HUES64 (cell line): ENCODE results near the gene MCAT.
A peak's percentile ranks its signal among the peaks of the same experiment; 100 is the strongest.

Experiments
- H3K27ac ChIP-seq: 2 replicates; pipeline ENCODE4 v1.7.0; 2013; ENCODE audit warnings: low read depth, low read length, inconsistent platforms
- H3K27me3 ChIP-seq: 2 replicates; pipeline ENCODE4 v1.6.1; 2013; ENCODE audit warnings: mild to moderate bottlenecking, low read length; ENCODE audit not compliant: insufficient read depth
- H3K36me3 ChIP-seq: 2 replicates; pipeline ENCODE4 v1.6.1; 2013; ENCODE audit warnings: mild to moderate bottlenecking, low read length; ENCODE audit not compliant: insufficient read depth
- H3K4me1 ChIP-seq: 2 replicates; pipeline ENCODE4 v1.6.1; 2013; ENCODE audit warnings: mild to moderate bottlenecking, low read length, moderate library complexity; ENCODE audit not compliant: insufficient read depth
- H3K4me3 ChIP-seq: 2 replicates; pipeline ENCODE4 v1.5.1; 2013; ENCODE audit warnings: mild to moderate bottlenecking, low read length, moderate library complexity
- H3K9ac ChIP-seq: 2 replicates; pipeline ENCODE4 v1.6.1; 2013; ENCODE audit warnings: mild to moderate bottlenecking, low read depth, low read length
- H3K9me3 ChIP-seq: 2 replicates; pipeline ENCODE4 v1.6.1; 2013; ENCODE audit warnings: low read depth, low read length; ENCODE audit not compliant: insufficient read depth
- WGBS: fragments of 150-250, 120-280 bp; methylation state at CpG from one replicate; pipeline ENCODE4 v1.1.7; 2013; ENCODE audit warnings: missing lambda C conversion rate; 5-methylcytosine and 5-hydroxymethylcytosine counted together

Gene MCAT

DNA sequence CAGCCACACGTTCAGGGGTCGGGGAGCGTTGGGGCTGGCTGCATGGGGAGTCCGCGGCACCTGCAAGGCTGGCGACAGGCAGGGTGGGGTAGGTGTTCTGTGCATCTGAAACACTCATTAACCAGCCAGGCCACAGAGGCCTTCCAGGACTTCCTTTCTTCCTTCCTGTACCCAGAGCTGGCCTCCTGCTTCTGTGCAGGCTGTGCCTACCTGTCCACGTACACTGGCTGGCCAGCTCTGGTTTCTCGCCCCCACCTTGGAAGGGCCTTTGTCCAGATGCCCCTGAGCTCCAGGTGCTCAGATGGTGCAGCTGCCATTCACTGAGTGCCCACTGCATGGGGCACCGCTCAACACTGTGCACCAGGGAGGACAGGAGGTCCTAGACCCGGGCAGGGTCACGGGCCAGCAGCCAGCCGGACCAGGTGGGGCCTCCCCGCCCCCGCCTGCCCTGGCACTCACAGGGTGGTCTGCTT, 27.9 kb upstream of the MCAT start:
- H3K27me3 ChIP-seq: no peaks in the 10 kb centered on the region
- no peaks in the 10 kb centered on the region for H3K9me3 ChIP-seq
- no peak overlapping the region for H3K4me3 ChIP-seq
- peaks cover 87% of the 10 kb centered on the region for H3K36me3 ChIP-seq
- H3K27ac ChIP-seq: no peak overlapping the region
- no peaks in the 10 kb centered on the region for H3K4me1 ChIP-seq
- WGBS: 91% methylated on average over 14 of the region's 14 CpGs
- no peak overlapping the region for H3K9ac ChIP-seq

DNA sequence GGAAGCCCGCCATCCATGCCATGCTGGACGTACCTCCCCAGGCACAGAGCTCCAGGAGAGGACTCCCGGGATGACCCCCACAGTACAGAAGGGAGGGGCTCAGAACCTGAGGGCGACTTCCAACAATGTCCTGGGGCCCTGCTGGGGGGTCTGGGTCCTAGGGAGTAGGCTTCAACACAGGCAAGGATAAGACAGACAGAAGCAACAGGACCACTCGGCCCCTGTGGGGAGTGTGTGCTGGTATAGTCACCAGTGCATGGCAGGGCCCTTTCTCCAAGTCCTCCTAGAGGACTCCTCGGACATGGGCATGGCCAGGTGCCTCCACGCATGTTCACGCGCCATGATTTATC, 26.9 kb upstream of the MCAT start:
- H3K27me3 ChIP-seq: no peaks in the 10 kb centered on the region
- no peak overlapping the region for H3K4me3 ChIP-seq
- H3K9ac ChIP-seq: no peak overlapping the region
- no peaks in the 10 kb centered on the region for H3K4me1 ChIP-seq
- no peak overlapping the region for H3K27ac ChIP-seq
- peaks cover 78% of the 10 kb centered on the region for H3K36me3 ChIP-seq
- no peaks in the 10 kb centered on the region for H3K9me3 ChIP-seq
- 97% methylated on average over 9 of the region's 9 CpGs for WGBS

DNA sequence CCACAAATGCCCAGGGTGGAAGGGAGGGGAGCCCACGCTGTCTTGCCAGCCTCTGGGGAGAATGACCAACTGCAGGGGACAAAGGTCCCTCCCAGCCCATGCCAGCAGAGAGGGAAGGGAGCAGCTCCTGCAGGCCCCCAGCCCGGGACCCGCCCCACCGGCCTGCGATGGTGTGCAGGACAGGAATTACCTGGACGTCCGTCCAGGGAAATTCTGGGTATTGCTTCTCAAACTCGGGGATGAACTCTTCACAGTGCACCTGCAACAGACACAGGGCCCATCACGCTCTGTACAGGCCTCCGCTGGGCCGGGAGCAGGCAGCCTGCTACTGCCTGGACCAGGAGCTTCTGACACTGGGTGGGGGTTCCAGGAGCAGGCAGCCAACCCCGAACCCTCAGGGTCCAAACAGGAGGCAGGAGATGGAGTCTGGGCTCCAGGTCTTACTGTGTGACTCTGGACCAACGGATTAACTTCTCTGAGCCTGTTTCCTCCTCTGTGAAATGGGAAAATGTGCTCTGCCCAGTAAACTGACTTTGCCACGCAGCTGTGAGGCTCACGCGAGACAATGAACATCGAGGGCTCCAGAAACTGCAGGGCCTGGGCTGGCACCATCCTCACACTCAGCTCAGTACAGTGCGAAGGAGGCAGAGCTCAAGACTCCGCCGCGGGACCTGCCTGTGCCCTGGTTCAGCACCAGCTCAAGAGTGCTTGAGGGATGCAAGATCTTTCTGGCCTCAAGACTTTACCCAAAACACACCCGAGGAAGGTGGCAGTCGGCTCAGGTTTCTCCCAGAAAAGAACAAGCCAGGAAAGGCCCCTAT, 26.3 kb upstream of the MCAT start:
- no peak overlapping the region for H3K4me3 ChIP-seq
- WGBS: 91% methylated on average over 23 of the region's 23 CpGs
- H3K36me3 ChIP-seq: peaks cover 72% of the 10 kb centered on the region
- no peaks in the 10 kb centered on the region for H3K9me3 ChIP-seq
- H3K27me3 ChIP-seq: no peaks in the 10 kb centered on the region
- no peak overlapping the region for H3K9ac ChIP-seq
- H3K27ac ChIP-seq: no peak overlapping the region
- no peaks in the 10 kb centered on the region for H3K4me1 ChIP-seq

DNA sequence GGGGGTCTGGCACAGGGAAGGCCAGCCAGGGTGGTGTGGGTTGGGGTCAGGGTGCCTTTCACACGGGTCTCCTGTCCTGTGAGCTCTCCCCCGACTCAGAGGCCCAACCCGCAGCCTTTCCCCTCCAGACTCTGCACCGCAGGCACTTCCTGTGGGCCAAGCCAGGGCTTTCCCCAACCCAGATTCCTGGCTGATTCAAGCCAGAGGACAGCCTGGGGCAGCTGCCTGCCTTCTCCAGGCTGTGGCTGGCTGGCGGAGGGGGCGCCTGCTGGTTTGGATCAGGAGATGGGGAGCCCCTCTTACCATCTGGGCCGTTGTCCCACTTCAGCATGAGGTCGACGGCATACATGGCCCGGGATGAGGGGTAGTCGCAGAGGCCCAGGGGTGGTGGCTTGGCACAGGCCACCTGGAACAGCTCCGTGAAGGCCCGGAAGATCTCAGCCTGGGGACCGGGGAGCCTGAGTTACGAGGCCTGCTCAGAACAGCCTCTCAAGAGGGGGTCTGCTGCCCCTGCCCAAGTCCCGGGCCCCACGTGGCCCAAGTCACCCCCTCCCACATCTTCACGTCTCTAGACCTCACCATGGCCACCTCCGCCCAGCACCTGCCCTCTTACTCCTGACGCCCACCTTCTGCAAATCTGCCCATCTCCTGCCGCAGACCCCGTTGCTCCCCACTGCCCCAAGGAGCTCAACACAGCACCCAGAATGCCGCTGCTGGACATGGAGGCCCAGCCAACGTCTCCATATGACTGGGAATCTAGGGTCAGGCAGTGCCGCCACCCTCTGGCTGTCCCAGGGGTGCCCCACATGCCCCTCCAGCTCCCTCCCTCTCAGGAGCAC, 25.5 kb upstream of the MCAT start:
- Histone ChIP-seq H3K27ac (no peak overlapping the region), H3K4me1 (no peaks in the 10 kb centered on the region), H3K27me3 (no peaks in the 10 kb centered on the region), H3K4me3 (no peak overlapping the region), H3K9ac (no peak overlapping the region), H3K36me3 (peaks cover 64% of the 10 kb centered on the region), H3K9me3 (no peaks in the 10 kb centered on the region)
- WGBS: 93% methylated on average over 25 of the region's 25 CpGs

DNA sequence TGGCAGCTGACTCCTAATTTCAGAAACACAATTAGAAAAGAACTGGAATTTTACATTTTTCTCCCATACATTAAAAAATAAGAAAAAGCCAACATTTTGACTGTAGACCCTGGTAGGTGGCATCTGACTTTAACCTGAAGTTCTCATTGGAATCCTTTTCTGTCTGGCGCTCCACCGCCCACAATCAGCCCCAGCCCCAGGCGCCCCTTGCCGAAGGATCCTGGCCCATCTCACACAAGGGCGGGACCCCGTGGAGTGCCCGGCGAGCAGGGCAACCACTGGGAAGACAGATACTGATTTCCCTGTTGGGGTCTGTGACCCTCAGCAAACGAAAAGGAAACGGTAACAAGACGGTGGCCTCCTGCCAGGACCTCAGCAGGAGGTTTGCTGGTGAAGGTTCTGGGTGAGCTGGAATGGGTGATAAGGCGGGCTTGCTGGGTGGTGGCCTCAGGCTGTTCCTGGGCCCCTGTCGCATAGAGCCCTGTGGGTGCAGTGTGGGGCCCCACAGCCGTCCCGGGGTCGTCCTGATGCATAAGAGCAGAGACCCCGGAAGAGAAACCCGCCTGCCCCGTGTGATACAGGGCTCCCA, 23.9 kb upstream of the MCAT start:
- H3K9ac ChIP-seq: no peak overlapping the region
- H3K27me3 ChIP-seq: no peaks in the 10 kb centered on the region
- H3K4me3 ChIP-seq: no peak overlapping the region
- H3K4me1 ChIP-seq: no peaks in the 10 kb centered on the region
- H3K27ac ChIP-seq: no peak overlapping the region
- peaks cover 50% of the 10 kb centered on the region for H3K36me3 ChIP-seq
- H3K9me3 ChIP-seq: no peaks in the 10 kb centered on the region
- WGBS: 95% methylated on average over 19 of the region's 19 CpGs

DNA sequence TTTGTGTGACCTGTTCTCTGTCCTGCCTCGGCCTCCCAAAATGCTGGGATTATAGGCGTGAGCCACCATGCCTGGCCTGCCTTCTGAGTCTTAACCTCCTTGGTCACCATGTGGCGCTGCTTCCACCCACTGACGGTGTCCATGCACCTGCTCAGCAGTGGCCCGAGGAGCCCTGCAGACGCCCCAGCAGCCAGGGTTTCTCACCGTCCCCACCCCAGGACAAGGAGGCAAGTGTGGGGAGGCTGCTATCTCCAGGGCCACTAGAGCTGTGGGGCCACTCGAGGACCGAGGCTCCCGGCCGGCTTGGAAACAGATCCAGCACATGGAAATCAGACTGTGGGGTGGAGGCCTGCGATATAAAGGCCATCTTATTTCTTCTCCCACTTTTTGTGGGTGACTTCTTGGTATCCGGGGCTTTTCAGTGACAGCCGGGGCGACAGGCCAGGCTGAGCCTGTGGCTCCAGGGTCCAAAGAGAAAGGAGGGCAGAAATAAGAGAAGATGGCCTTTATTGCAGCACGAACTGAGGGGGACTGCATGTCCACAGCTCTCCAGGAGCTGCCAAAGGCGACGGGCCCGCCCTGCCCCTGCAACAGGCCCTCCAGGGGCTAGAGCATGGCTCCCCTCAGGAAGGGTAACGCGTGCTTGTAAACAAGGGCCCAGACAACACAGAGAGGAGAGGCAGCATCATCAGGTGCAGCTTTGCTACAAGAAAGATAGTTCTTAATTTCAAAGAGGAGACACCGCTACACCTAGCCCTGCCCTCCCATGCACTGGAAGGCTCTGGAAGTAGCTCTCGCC, 23.1 kb upstream of the MCAT start:
- 90% methylated on average over 23 of the region's 23 CpGs for WGBS
- Histone ChIP-seq H3K36me3 (peaks cover 42% of the 10 kb centered on the region), H3K27ac (no peak overlapping the region), H3K9me3 (no peaks in the 10 kb centered on the region), H3K27me3 (no peaks in the 10 kb centered on the region), H3K4me1 (no peaks in the 10 kb centered on the region), H3K4me3 (no peak overlapping the region), H3K9ac (no peak overlapping the region)

DNA sequence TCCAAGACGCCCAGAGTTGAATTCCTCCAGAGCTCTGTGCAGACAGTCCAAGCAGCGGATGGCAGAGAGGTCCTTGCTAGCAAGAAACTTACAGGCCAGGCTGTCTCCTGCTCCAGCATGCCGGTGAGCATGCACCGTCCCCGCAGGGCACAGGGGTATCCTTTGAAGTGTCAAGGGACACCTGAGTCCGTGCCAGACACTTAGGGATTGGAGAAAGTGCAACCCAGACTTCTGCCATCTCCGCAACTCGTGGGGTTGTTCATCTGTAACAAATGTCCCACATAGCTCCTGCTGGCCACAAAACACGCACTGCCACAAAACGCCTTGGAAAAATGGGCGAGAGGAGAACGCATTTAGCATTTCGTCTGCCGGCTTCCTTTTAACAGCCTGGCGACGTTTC, 21.4 kb upstream of the MCAT start:
- Histone ChIP-seq H3K4me1 (no peaks in the 10 kb centered on the region), H3K4me3 (no peak overlapping the region), H3K27ac (no peak overlapping the region), H3K27me3 (no peaks in the 10 kb centered on the region), H3K36me3 (peaks cover 26% of the 10 kb centered on the region), H3K9me3 (no peaks in the 10 kb centered on the region), H3K9ac (peak overlapping the region; percentile 12; the same call in 1 of the 2 replicates)
- WGBS: 74% methylated on average over 16 of the region's 16 CpGs

DNA sequence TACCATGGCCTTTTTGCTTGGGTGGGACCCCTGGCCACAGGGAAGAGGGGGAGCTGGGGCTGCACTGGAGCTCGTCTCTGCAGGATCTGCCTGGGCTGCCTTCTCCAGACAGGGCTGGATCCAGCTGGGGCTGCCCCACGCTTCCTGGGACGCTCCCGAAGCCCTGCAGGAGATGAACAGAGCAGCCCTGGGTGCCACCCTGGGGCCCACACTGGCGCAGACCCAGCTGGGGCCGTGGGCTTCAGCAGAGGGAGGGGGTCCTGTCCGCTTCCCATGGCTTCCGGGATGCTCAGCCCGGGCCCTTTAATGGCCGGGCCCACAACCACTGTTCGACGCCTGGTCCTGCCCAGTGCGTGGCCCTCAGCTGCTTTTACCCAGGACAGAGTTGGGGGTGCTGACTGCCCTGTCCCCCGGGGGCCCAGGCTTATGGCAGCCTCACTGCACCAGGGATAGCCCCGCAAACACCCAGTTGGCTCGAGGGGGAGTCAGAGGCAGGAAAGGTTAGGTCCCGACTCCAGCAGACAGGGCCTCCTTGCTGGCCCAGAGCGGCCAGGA, 20.1 kb upstream of the MCAT start:
- Histone ChIP-seq H3K27me3 (no peaks in the 10 kb centered on the region), H3K9me3 (no peaks in the 10 kb centered on the region), H3K9ac (no peak overlapping the region), H3K4me1 (no peaks in the 10 kb centered on the region), H3K27ac (no peak overlapping the region), H3K4me3 (no peak overlapping the region), H3K36me3 (peaks cover 14% of the 10 kb centered on the region)
- WGBS: 90% methylated on average over 18 of the region's 18 CpGs

DNA sequence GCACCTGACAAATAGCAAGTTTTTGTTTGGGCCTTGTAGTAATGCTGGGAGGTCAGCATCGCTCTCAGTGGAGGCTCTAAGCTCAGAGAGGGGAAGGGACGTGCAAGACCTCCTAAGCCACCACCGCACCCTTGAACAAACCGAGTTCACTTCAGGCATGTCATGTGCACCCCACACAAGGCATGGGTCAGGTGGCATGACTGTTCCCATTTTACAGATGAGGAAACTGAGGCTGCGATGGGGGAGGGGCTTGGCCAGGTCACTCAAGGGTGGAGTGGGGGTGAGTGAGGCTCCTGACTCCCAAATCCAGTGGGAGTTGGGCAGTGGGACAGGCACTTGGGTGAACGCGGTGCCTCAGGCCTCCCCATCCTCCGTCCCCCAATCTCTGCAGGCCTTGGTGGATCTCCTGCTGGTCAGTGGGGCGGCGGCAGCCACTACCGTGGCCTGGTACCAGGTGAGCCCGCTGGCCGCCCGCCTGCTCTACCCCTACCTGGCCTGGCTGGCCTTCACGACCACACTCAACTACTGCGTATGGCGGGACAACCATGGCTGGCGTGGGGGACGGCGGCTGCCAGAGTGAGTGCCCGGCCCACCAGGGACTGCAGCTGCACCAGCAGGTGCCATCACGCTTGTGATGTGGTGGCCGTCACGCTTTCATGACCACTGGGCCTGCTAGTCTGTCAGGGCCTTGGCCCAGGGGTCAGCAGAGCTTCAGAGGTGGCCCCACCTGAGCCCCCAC, 19.4 kb upstream of the MCAT start:
- Histone ChIP-seq H3K4me3 (no peak overlapping the region), H3K27ac (no peak overlapping the region)
- WGBS: 96% methylated on average over 24 of the region's 24 CpGs

DNA sequence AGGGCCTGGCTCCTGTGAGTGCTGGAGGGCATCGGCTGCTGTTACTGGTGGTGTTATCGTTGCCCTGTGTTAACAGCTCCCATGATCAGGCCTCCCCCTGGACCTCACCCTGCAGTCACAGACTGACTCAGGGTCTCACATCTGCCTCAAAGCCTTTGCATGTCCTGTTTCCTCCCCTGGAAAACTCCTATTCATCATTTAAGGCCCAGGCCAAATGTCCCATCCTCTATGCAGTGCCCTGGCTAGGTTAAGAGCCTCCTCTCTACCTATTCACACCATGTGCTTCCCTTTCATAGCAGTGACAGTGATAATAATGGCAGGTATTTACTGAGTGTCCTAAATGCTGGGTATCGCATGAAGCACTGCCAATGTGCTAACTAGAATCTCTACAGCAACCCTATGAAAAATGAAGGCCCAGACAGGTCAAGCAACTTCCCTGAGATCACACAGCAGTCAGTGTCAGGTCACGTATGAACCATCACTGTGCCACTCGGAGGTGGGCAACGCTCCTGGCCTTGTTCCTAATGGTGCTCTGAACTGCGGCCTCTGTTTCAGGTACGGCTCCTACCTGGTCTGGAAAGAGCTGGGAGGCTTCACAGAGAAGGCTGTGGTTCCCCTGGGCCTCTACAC, 17.4 kb upstream of the MCAT start:
- Histone ChIP-seq H3K9me3 (no peaks in the 10 kb centered on the region), H3K27me3 (no peaks in the 10 kb centered on the region), H3K4me1 (no peaks in the 10 kb centered on the region), H3K27ac (no peak overlapping the region), H3K9ac (no peak overlapping the region), H3K4me3 (no peak overlapping the region), H3K36me3 (no peaks in the 10 kb centered on the region)
- whole genome bisulfite sequencing: 92% methylated on average over 8 of the region's 8 CpGs

More for the DNA sequence above, 19.4 kb upstream of the MCAT start:
- no peak overlapping the region for H3K9ac ChIP-seq
- H3K9me3 ChIP-seq: no peaks in the 10 kb centered on the region
- peaks cover 8% of the 10 kb centered on the region for H3K36me3 ChIP-seq
- H3K27me3 ChIP-seq: no peaks in the 10 kb centered on the region
- no peaks in the 10 kb centered on the region for H3K4me1 ChIP-seq
